ENCODE data around the gene FOSL1.

- TF ChIP-seq, protein P1, sequence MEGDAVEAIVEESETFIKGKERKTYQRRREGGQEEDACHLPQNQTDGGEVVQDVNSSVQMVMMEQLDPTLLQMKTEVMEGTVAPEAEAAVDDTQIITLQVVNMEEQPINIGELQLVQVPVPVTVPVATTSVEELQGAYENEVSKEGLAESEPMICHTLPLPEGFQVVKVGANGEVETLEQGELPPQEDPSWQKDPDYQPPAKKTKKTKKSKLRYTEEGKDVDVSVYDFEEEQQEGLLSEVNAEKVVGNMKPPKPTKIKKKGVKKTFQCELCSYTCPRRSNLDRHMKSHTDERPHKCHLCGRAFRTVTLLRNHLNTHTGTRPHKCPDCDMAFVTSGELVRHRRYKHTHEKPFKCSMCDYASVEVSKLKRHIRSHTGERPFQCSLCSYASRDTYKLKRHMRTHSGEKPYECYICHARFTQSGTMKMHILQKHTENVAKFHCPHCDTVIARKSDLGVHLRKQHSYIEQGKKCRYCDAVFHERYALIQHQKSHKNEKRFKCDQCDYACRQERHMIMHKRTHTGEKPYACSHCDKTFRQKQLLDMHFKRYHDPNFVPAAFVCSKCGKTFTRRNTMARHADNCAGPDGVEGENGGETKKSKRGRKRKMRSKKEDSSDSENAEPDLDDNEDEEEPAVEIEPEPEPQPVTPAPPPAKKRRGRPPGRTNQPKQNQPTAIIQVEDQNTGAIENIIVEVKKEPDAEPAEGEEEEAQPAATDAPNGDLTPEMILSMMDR (IDR thresholded peaks at IDR 0.05) = no peak
- TF ChIP-seq EZH2phosphoT487 (IDR thresholded peaks at IDR 0.05) (no peak), EZH2 (IDR thresholded peaks at IDR 0.05) (no peak)
Measured at GRCh38 chr11:65854161-65854592, 46.0 kb downstream of the FOSL1 start.

All from neural progenitor cell (in vitro differentiated cells).